Mesenteric fat pad (tissue), 1 donor: ENCODE data around the gene STPG3. TPM values are rescaled to one million over a fixed set of nuclear protein-coding genes. Genes with fewer than 3 reads are reported as not detected.
"Not testable (repeated sequence)": the region's sequence is repeated elsewhere in the genome, so short reads cannot be mapped to it uniquely, and the experiment has no call there.

Experiments used
- DNase-seq: peaks from one replicate; pipeline ENCODE4 v3.0.0-alpha.2; 2020; ENCODE audit warnings: low spot score
- total RNA-seq: library from RNA; stranded (reverse); fragmentation: NEBNext Ultra II Directional; extraction: Animal tissue kit (Norgen Biotek cat#: 25700); gene quantifications from one replicate; pipeline ENCODE4 v1.2.1, GENCODE V29; 2021
- donor health status: DM: yes; HTN: yes; CAD: no.

The STPG3 gene
- total RNA-seq, 1 donor from 2014 or later: not detected

DNA sequence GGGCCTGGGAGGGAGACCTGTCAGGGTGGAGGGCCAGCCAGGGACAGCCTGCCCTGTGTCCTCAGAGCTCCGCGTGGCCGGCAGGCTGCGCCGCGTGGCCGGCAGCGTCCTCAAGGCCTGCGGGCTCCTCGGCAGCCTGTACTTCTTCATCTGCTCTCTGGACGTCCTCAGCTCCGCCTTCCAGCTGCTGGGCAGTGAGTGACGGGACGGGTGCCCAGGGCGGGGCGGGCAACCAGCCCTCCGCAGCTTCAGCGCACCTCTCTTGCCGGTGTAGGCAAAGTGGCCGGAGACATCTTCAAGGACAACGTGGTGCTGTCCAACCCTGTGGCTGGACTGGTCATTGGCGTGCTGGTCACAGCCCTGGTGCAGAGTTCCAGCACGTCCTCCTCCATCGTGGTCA lies 18.6 kb upstream of the STPG3 start:
- DNase-seq: no peak

- DNase-seq: no peak
Measured at GRCh38 chr9:137233143-137233980, 17.7 kb upstream of the STPG3 start.

DNA sequence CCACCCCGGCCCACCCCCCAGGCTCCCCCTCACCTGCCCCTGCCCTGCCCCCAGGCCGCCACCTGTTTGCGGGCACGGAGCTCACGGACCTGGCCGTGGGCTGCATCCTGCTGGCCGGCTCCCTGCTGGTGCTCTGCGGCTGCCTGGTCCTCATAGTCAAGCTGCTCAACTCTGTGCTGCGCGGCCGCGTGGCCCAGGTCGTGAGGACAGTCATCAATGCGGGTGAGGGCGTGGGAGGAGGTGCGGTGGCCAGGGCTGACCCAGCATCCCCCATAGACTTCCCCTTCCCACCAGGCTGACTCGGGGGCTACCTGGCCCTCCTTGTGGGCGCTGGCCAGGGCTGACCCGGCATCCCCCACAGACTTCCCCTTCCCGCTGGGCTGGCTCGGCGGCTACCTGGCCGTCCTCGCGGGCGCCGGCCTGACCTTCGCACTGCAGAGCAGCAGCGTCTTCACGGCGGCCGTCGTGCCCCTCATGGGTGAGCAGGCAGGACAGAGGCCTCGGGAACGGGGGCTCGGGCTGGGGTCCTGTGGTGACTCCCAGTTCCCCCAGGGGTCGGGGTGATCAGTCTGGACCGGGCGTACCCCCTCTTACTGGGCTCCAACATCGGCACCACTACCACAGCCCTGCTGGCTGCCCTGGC lies 16.9 kb upstream of the STPG3 start:
- DNase-seq: no peak

GRCh38 chr9:137234758-137235423 lies 16.2 kb upstream of the STPG3 start:
- no peak for DNase-seq

- DNase-seq: no peak
Measured at GRCh38 chr9:137235424-137236237, 15.5 kb upstream of the STPG3 start.

DNA sequence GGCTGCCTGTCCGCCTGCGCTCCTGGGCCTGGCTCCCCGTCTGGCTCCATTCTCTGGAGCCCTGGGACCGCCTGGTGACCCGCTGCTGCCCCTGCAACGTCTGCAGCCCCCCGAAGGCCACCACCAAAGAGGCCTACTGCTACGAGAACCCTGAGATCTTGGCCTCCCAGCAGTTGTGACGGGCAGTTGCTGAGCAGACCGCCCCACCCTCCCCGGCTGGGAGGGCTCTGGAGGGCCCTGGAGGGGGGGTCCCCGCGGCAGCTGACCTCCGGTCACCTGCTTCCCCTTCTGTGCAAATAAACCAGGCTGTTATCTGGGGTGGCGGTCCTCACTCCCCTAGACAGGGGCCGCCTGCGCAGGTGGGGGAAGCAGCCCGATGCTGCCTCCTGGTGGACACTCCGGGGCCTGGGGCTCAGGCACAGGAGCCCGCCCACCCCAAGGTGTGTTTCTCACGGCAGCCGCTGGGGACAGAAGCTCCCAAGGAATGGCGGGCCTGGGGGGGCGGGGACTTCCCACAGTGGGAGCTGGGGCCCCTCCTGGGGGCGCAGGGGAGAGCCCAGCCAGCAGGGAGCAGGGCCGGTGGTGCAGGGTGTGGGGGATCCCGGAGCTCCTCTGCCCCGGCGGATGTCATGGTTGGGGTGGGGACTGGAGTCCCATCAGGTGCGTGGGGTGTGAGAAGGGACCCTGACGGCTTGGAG lies 14.7 kb upstream of the STPG3 start:
- DNase-seq: peak; percentile 93

DNA sequence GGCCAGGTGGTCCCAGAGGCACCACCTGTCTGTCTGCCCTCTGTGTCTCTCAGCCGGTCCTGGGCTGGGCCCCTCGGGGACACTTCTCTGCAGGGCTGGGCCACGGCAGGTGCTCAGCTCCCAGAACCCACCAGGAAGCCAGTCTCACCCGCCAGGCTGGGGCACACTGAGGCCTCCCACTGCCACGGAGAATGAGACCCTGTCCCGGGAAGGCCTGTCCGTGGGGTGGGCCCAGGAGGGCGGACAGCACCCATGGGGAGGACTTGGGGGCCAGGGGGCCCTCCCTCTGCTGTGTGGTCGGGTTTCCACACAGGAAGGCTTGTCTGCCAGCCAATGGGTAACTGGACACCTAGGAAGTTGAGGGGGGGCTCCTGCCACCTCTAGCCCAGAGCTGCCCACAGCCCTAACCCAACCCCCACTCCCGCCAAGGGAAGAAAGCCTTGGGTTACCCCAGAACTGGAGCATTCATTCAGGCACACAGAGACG lies 14.1 kb upstream of the STPG3 start:
- DNase-seq: no peak

DNA sequence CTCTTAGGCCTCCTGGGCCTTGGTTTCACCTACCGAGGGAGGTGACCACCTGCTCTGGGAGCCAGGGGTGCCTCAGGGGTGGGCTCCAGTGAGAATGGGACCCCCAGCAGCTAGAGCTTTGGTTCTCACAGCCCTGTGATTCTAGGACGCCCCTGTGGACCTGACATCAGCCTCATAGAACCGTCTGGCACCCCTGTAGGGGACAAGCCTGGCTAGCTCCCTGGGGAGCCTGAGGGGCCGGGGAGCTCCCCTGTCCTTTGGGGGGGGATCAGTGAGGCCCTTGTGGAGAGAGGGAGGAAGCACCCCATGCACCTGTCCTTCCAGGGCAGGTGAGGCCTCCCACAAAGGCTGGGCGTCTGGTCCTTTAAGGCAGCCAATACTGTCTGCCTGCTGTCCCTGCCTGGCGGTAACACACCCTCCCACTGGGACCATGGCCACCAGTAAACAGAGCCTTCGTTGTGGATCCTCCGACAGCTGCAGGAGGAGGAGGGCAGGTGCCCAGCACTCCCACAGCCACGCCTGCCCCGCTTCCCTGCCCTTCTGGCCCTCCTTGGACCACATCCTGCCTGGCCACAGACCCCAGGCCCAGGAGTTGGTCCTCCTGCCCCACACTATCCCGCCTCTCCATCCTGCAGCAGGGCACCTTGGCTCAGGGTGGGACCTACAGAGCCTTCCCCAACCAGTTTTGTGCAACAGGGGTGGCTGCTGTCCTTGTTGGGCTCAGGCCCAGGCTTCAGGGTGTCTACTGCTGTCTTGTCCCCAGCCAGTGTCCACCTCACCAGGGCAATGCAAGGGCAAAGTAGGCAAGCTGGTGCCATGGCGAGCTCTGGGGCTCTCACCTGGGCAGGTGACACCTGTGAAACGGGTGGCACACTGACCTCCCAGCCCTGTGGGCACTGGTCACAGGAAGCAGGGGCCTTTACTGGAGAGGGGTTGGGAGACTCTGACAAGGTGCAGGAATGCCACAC lies 13.0 kb upstream of the STPG3 start:
- DNase-seq: no peak

GRCh38 chr9:137239541-137240200 lies 11.4 kb upstream of the STPG3 start:
- DNase-seq: not testable (repeated sequence)

GRCh38 chr9:137240318-137240840 lies 10.7 kb upstream of the STPG3 start:
- peak; percentile 93 for DNase-seq

DNA sequence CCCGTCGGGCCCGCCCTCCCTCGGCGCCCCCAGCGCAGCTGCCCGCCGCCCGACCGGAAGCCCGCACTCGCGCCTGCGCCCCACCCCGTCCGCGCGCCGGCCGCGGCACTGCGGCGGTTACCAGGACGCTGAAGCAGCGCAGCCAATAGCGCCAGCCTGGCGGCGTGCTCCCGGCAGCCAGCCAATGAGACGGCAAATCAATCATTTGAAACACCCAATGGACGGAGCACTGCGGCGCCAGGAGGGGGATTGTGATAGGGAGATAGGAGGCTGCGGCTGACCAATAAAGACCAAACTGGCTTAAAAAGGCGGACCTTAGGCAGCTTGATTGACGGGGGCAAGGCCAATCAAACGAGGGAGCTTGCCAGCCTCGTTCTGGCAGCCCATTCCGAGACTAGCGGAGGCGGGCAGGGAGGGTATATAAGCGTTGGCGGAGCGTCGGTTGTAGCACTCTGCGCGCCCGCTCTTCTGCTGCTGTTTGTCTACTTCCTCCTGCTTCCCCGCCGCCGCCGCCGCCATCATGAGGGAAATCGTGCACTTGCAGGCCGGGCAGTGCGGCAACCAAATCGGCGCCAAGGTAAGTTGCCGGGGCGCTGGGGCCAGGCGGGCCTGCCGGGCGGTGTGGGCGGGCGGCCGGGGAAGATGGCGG lies 10.1 kb upstream of the STPG3 start, which contains the start of gene TUBB4B:
Gene TUBB4B, plus strand, starts transcription at position 447 of the 649 bp plus-strand sequence. Its CDS starts 74 bp downstream, at position 521.
- peak; percentile 99 for DNase-seq

DNA sequence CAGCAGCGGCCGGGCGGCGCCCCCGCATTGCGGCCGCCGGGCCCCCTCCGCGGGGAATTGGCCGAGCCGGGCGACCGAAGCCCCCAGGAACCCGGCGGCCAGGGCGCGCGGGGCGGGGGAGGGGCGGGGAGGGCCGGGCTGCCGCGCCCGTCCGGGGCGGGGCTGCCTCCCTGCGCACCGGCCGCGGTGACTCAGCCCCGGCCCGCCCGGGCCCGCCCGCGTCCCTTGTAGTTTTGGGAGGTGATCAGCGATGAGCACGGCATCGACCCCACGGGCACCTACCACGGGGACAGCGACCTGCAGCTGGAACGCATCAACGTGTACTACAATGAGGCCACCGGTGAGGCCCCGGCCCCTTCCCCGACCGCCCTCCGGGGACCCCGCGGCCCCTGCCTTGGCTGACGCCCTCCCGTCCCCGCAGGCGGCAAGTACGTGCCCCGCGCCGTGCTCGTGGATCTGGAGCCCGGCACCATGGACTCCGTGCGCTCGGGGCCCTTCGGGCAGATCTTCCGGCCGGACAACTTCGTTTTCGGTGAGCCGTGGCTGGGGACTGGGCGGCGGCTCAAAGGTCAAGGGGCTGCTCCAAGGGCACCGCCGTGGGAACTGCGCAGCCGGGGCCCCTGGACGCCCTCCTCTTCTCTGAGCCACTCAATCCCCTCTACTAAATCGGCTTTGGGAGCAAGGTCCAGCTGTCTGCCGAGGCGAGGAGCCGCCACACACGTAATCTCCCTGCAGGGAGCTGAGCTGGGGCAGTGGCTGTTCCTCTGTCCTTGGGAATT lies 9.4 kb upstream of the STPG3 start:
- DNase-seq: no peak

DNA sequence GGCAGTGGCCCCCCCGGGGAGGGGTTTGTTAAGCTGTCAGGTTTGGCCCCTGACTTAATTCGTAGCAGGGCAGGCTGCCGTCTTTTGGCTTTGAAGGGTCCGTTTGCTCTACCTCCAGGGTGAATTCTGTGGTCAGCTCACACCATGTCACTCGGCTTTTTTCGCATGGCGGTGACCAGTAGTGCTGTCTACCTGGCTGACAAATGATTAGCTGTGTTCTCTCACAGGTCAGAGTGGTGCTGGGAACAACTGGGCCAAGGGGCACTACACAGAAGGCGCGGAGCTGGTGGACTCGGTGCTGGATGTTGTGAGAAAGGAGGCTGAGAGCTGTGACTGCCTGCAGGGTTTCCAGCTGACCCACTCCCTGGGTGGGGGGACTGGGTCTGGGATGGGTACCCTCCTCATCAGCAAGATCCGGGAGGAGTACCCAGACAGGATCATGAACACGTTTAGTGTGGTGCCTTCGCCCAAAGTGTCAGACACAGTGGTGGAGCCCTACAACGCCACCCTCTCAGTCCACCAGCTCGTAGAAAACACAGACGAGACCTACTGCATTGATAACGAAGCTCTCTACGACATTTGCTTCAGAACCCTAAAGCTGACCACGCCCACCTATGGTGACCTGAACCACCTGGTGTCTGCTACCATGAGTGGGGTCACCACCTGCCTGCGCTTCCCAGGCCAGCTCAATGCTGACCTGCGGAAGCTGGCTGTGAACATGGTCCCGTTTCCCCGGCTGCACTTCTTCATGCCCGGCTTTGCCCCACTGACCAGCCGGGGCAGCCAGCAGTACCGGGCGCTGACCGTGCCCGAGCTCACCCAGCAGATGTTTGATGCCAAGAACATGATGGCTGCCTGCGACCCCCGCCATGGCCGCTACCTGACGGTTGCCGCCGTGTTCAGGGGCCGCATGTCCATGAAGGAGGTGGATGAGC lies 8.6 kb upstream of the STPG3 start:
- no peak for DNase-seq

DNA sequence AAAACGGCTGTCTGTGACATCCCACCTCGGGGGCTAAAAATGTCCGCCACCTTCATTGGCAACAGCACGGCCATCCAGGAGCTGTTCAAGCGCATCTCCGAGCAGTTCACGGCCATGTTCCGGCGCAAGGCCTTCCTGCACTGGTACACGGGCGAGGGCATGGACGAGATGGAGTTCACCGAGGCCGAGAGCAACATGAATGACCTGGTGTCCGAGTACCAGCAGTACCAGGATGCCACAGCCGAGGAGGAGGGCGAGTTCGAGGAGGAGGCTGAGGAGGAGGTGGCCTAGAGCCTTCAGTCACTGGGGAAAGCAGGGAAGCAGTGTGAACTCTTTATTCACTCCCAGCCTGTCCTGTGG lies 7.8 kb upstream of the STPG3 start:
- not testable (repeated sequence) for DNase-seq

GRCh38 chr9:137243626-137244485 lies 7.2 kb upstream of the STPG3 start:
- DNase-seq: no peak
